Fibroblast of the aortic adventitia (primary cell): Measurements from ENCODE around the gene ACTG2. TPM values are rescaled to one million over a fixed set of nuclear protein-coding genes. Genes with fewer than 3 reads are reported as not detected.
A peak's percentile ranks its signal among the peaks of the same experiment; 100 is the strongest.

ENCODE experiments used
- DNase-seq: peaks from one replicate; pipeline ENCODE4 v3.0.0-alpha.2; 2010; ENCODE audit warnings: low read depth
- H3K4me3 ChIP-seq: 2 replicates; pipeline ENCODE4 v1.5.1; 2011; ENCODE audit warnings: low read depth, mild to moderate bottlenecking, control low read depth, low read length, moderate library complexity
- CTCF ChIP-seq: IDR thresholded peaks from 2 replicates; pipeline ENCODE4 v1.5.1; 2011; ENCODE audit warnings: mild to moderate bottlenecking, low read length, control low read depth, inconsistent platforms; ENCODE audit not compliant: insufficient read depth
- total RNA-seq: library from RNA; depleted of rRNA; stranded (reverse); fragments of >200 nt; gene quantifications from 2 replicates; pipeline ENCODE4 v1.2.3, GENCODE V29; 2012; ENCODE audit warnings: low replicate concordance

The ACTG2 gene
- total RNA-seq, 1 donor: 2.4 TPM

GRCh38 chr2:73906847-73907505, 14.2 kb downstream of the ACTG2 start:
- no peak for TF ChIP-seq CTCF
- DNase-seq: no peak
- no peak overlapping the region for H3K4me3 ChIP-seq

GRCh38 chr2:73907840-73908452, 15.1 kb downstream of the ACTG2 start:
- no peak overlapping the region for H3K4me3 ChIP-seq
- TF ChIP-seq CTCF: peak; percentile 17
- peak; percentile 18 for DNase-seq

- no peak for DNase-seq
Observed at GRCh38 chr2:73908689-73909652, 16.2 kb downstream of the ACTG2 start.

GRCh38 chr2:73910873-73911547, 18.2 kb downstream of the ACTG2 start:
- no peak for DNase-seq
- TF ChIP-seq CTCF: no peak
- H3K4me3 ChIP-seq: no peak overlapping the region

More at GRCh38 chr2:73908689-73909652, 16.2 kb downstream of the ACTG2 start:
- no peak for TF ChIP-seq CTCF
- no peak overlapping the region for H3K4me3 ChIP-seq

GRCh38 chr2:73911548-73912208, 18.9 kb downstream of the ACTG2 start:
- TF ChIP-seq CTCF: no peak
- no peak for DNase-seq
- no peak overlapping the region for H3K4me3 ChIP-seq
